Liver (tissue), 9 donors: ENCODE measurements around the gene WDFY1. TPM values are rescaled to one million over a fixed set of nuclear protein-coding genes. Genes with fewer than 3 reads are reported as not detected.

Experiments
- DNase-seq: peaks from one replicate; pipeline ENCODE4 v3.0.0-alpha.2; 2017; ENCODE audit warnings: low spot score
- H3K27ac ChIP-seq, 2 donors: one replicate each; pipeline ENCODE4 v1.7.0; 2013; ENCODE audit warnings: inconsistent platforms in 2 of 2, low read length in 2 of 2, control low read depth in 1 of 2, low read depth in 1 of 2, mild to moderate bottlenecking in 1 of 2
- H3K27me3 ChIP-seq, 4 donors: one replicate each; pipeline versions ENCODE4 v1.6.1 to v1.7.0; 2013; ENCODE audit warnings: low read length in 3 of 4, inconsistent platforms in 1 of 4, mild to moderate bottlenecking in 1 of 4, moderate library complexity in 1 of 4; ENCODE audit not compliant: control insufficient read depth in 4 of 4, insufficient read depth in 4 of 4
- H3K36me3 ChIP-seq, 4 donors: one replicate each; pipeline versions ENCODE4 v1.6.1 to v1.7.0; 2013; ENCODE audit warnings: low read length in 3 of 4, mild to moderate bottlenecking in 3 of 4, low read depth in 1 of 4, moderate library complexity in 1 of 4; ENCODE audit not compliant: control insufficient read depth in 4 of 4, insufficient read depth in 3 of 4
- H3K4me1 ChIP-seq, 4 donors: one replicate each; pipeline versions ENCODE4 v1.6.1 to v1.7.0; 2013; ENCODE audit warnings: low read length in 3 of 4, mild to moderate bottlenecking in 3 of 4, moderate library complexity in 1 of 4; ENCODE audit not compliant: control insufficient read depth in 4 of 4, insufficient read depth in 4 of 4
- H3K4me3 ChIP-seq, 3 donors: one replicate each; pipeline versions ENCODE4 v1.6.1 to v1.7.0; 2013; ENCODE audit warnings: low read length in 3 of 3, control low read depth in 1 of 3, low read depth in 1 of 3, mild to moderate bottlenecking in 1 of 3
- H3K9ac ChIP-seq, 2 donors: one replicate each; pipeline ENCODE4 v1.7.0; 2013; ENCODE audit warnings: low read length in 2 of 2, mild to moderate bottlenecking in 2 of 2, moderate library complexity in 2 of 2, control low read depth in 1 of 2, low read depth in 1 of 2
- H3K9me3 ChIP-seq, 4 donors: one replicate each; pipeline versions ENCODE4 v1.6.1 to v1.7.0; 2013; ENCODE audit warnings: low read length in 3 of 4; ENCODE audit not compliant: control insufficient read depth in 4 of 4
- ATF3 ChIP-seq: IDR thresholded peaks from 2 replicates; pipeline ENCODE4 v1.6.1; 2016; ENCODE audit warnings: antibody characterized with exemption
- CTCF ChIP-seq: fragments of 150-350 bp; IDR thresholded peaks from 2 replicates; pipeline ENCODE4 v1.5.1; 2017; ENCODE audit warnings: improper control_type of control experiment, low read depth, low read length; ENCODE audit not compliant: missing input control
- EGR1 ChIP-seq, 2 donors: IDR thresholded peaks; 2 replicates each; pipeline ENCODE4 v1.6.1; 2016 to 2018; ENCODE audit warnings: antibody characterized with exemption in 2 of 2, low read depth in 2 of 2
- FOXA1 ChIP-seq: IDR thresholded peaks from 2 replicates; pipeline ENCODE4 v1.6.1; 2016; ENCODE audit warnings: antibody characterized with exemption
- FOXA2 ChIP-seq: IDR thresholded peaks from 2 replicates; pipeline ENCODE4 v1.6.1; 2016; ENCODE audit warnings: antibody characterized with exemption
- GABPA ChIP-seq, 2 donors: IDR thresholded peaks in 1 of 2; conservative IDR thresholded peaks in 1 of 2; 2 replicates each; pipeline ENCODE4 v1.6.1; 2016; ENCODE audit warnings: antibody characterized with exemption in 2 of 2, mild to moderate bottlenecking in 1 of 2, moderate library complexity in 1 of 2
- HNF4A ChIP-seq, 2 donors: conservative IDR thresholded peaks; 2 replicates each; pipeline ENCODE4 v1.6.1; 2016; ENCODE audit warnings: antibody characterized with exemption in 2 of 2, mild to moderate bottlenecking in 2 of 2
- HNF4G ChIP-seq: IDR thresholded peaks from 2 replicates; pipeline ENCODE4 v1.6.1; 2016; ENCODE audit warnings: antibody characterized with exemption
- JUND ChIP-seq, 2 donors: IDR thresholded peaks; 2 replicates each; pipeline ENCODE4 v1.6.1; 2016; ENCODE audit warnings: antibody characterized with exemption in 2 of 2
- MAX ChIP-seq: IDR thresholded peaks from 2 replicates; pipeline ENCODE4 v1.6.1; 2016; ENCODE audit warnings: antibody characterized with exemption
- NR2F2 ChIP-seq: IDR thresholded peaks from 2 replicates; pipeline ENCODE4 v1.6.1; 2016; ENCODE audit warnings: antibody characterized with exemption
- RAD21 ChIP-seq, 2 donors: IDR thresholded peaks; 2 replicates each; pipeline ENCODE4 v1.6.1; 2016; ENCODE audit warnings: antibody characterized with exemption in 2 of 2, mild to moderate bottlenecking in 2 of 2
- REST ChIP-seq: IDR thresholded peaks from 2 replicates; pipeline ENCODE4 v1.6.1; 2016; ENCODE audit warnings: antibody characterized with exemption, mild to moderate bottlenecking
- RXRA ChIP-seq, 2 donors: IDR thresholded peaks; 2 replicates each; pipeline ENCODE4 v1.6.1; 2017 to 2018; ENCODE audit warnings: antibody characterized with exemption in 2 of 2, mild to moderate bottlenecking in 1 of 2
- SP1 ChIP-seq: IDR thresholded peaks from 2 replicates; pipeline ENCODE4 v1.6.1; 2018; ENCODE audit warnings: antibody characterized with exemption, mild to moderate bottlenecking
- TAF1 ChIP-seq: conservative IDR thresholded peaks from 2 replicates; pipeline ENCODE4 v1.6.1; 2016; ENCODE audit warnings: antibody characterized with exemption, mild to moderate bottlenecking
- YY1 ChIP-seq: IDR thresholded peaks from 2 replicates; pipeline ENCODE4 v1.6.1; 2016; ENCODE audit warnings: antibody characterized with exemption, mild to moderate bottlenecking
- ZBTB33 ChIP-seq: IDR thresholded peaks from 2 replicates; pipeline ENCODE4 v1.6.1; 2016; ENCODE audit warnings: antibody characterized with exemption
- WGBS: extraction: QIAGEN DNeasy Blood & Tissue Kit; methylation state at CpG from one replicate; pipeline ENCODE4 v1.1.7; 2013; 5-methylcytosine and 5-hydroxymethylcytosine counted together
- polyA plus RNA-seq, 2 donors: library from polyadenylated mRNA; stranded (reverse) in 1 of 2; unstranded in 1 of 2; fragments of 200-250 nt in 1 of 2; fragments of >200 nt in 1 of 2; fragmentation: Nextera tagmentation in 1 of 2; extraction: Ambion mirVana in 1 of 2; gene quantifications; one replicate each; pipeline versions ENCODE4 v1.2.1 to v1.2.3, GENCODE V29; 2013 to 2015
- total RNA-seq, 2 donors: library from RNA; depleted of rRNA; stranded (reverse); fragments of >200 nt; gene quantifications; one replicate each; pipeline ENCODE4 v1.2.3, GENCODE V29; 2014
- donor health status: healthy.
- donor health status: healthy.
- donor health status: healthy.
- donor health status: healthy.
- donor health status: healthy.

The WDFY1 gene
- total and polyA plus RNA-seq, 4 donors = 12.0 to 34.2 (median 24.1) TPM

- no peak for DNase-seq
- no peak overlapping the region for H3K27ac ChIP-seq
- no peaks in the 10 kb centered on the region for H3K4me1 ChIP-seq
- no peak overlapping the region for H3K9ac ChIP-seq
- 95% methylated on average over 2 of the region's 2 CpGs for whole genome bisulfite sequencing
- H3K9me3 ChIP-seq = no peaks in the 10 kb centered on the region
- TF ChIP-seq FOXA1 (no peak), NR2F2 (no peak), FOXA2 (no peak), TAF1 (no peak), EGR1 (IDR thresholded peaks at IDR 0.05; ENCODE audit: low read depth in 2 of 2) (no peak), GABPA (IDR thresholded peaks at IDR 0.05 in 1 of 2, conservative IDR thresholded peaks at IDR 0.05 in 1 of 2) (no peak), RXRA (IDR thresholded peaks at IDR 0.05) (no peak), RAD21 (IDR thresholded peaks at IDR 0.05) (no peak), YY1 (no peak), MAX (no peak), ATF3 (no peak), JUND (IDR thresholded peaks at IDR 0.05) (no peak), ZBTB33 (no peak), HNF4A (conservative IDR thresholded peaks at IDR 0.05) (no peak), CTCF (no peak), HNF4G (no peak), SP1 (no peak), REST (no peak)
- H3K4me3 ChIP-seq = no peak overlapping the region
- no peaks in the 10 kb centered on the region for H3K27me3 ChIP-seq
- H3K36me3 ChIP-seq = no peaks in the 10 kb centered on the region
Observed at GRCh38 chr2:223863491-223863890, 81.6 kb downstream of the WDFY1 start.
